Measurements from ENCODE around the gene BPIFB1.

- TF ChIP-seq POLR2A (IDR thresholded peaks at IDR 0.05) (no peak), CTCF (IDR thresholded peaks at IDR 0.05) (no peak)
These were observed 26.6 kb downstream of the BPIFB1 start for GRCh38 chr20:33309631-33310030.

Data from thyroid gland (tissue), 4 donors.